ENCODE measurements around the gene B4GALNT2. TPM values are rescaled to one million over a fixed set of nuclear protein-coding genes. Genes with fewer than 3 reads are reported as not detected.
A peak's percentile ranks its signal among the peaks of the same experiment; 100 is the strongest.

Gene B4GALNT2
- total and polyA plus RNA-seq, 2 of the 8 experiments (the other 6 are each of a cell fraction or from before 2014, with no cell fraction given) = not detected

DNA sequence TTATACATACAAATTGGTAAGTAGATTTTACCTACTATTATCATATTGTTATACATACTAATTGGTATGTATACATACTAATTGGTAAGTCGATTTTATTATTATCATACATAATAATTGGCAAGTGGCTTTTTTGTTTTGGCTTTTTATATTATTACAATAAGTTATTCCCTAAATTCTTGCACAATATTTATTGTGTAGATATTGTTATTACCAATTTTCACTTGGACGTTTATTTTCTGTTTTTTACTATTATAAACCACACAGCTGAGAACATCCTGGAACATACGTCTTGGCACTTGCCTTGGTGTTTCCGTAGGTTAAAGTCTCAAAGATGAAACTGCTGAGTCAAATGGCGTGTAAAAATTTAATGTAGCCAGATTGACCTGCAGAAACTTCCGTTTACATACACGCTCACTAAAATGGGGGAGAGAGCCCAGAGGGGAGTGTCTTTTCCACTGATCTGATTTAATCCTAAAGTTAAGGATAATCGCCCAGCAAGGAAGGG is 58.9 kb downstream of the B4GALNT2 start:
- H2BK20ac ChIP-seq (ENCODE audit: low read length) = no peak overlapping the region
- H3K14ac ChIP-seq (ENCODE audit: insufficient read length) = no peak overlapping the region
- H3K23me2 ChIP-seq (ENCODE audit: low read depth, low read length) = peaks cover 13% of the 10 kb centered on the region
- TF ChIP-seq, protein P1, sequence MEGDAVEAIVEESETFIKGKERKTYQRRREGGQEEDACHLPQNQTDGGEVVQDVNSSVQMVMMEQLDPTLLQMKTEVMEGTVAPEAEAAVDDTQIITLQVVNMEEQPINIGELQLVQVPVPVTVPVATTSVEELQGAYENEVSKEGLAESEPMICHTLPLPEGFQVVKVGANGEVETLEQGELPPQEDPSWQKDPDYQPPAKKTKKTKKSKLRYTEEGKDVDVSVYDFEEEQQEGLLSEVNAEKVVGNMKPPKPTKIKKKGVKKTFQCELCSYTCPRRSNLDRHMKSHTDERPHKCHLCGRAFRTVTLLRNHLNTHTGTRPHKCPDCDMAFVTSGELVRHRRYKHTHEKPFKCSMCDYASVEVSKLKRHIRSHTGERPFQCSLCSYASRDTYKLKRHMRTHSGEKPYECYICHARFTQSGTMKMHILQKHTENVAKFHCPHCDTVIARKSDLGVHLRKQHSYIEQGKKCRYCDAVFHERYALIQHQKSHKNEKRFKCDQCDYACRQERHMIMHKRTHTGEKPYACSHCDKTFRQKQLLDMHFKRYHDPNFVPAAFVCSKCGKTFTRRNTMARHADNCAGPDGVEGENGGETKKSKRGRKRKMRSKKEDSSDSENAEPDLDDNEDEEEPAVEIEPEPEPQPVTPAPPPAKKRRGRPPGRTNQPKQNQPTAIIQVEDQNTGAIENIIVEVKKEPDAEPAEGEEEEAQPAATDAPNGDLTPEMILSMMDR (IDR thresholded peaks at IDR 0.05; ENCODE audit: control extremely low read depth in 1 of 3, insufficient read depth in 1 of 3, low read depth in 1 of 3, low read length in 3 of 3) = peak in 1 of 3 experiments; percentile 8; a peak in 1 of 4 replicates
- no peak for TF ChIP-seq BRCA1 (IDR thresholded peaks at IDR 0.05; ENCODE audit: low read depth, low read length)
- DNase-seq (ENCODE audit: low read depth in 1 of 2, low spot score in 2 of 2) (no peak), FAIRE-seq (no peak)
- H3K4me1 ChIP-seq (replicated peaks in 1 of 4; ENCODE audit: control insufficient read depth in 3 of 4, insufficient read depth in 4 of 4, low read length in 3 of 4) = peaks cover 0 to 3% (median 1%) of the 10 kb centered on the region in 4 experiments; a peak in 1 of 7 replicates
- H3K23ac ChIP-seq (ENCODE audit: insufficient read length) = no peak overlapping the region
- H3K36me3 ChIP-seq (ENCODE audit: control insufficient read depth in 2 of 4, insufficient read depth in 4 of 4, low read length in 3 of 4) = no peaks in the 10 kb centered on the region
- peak overlapping the region; percentile 56 to 88 (median 72); a peak in 6 of 7 replicates for H3K9ac ChIP-seq (replicated peaks in 1 of 4; ENCODE audit: extremely low read depth in 1 of 4, low read depth in 3 of 4, low read length in 3 of 4)
- ChIA-PET POLR2A (ENCODE audit: partially characterized antibody) (interaction anchor here (1.2 to 3.8 kb wide), 6 partner anchors 8 to 196 kb away, joined by 3 to 13 read pairs (median 6); partner anchors contain the start of gene PHOSPHO1), CTCF (ENCODE audit: partially characterized antibody) (interaction anchor here (0.6 to 1.5 kb wide), 7 partner anchors 10 to 99 kb away, joined by 3 to 7 read pairs (median 4); no protein-coding TSS in a partner anchor)
- no peaks in the 10 kb centered on the region for H3K79me1 ChIP-seq (ENCODE audit: low read depth, low read length)
- peak overlapping the region; percentile 78 to 97 (median 95) for H3K4me3 ChIP-seq (ENCODE audit: extremely low read depth in 1 of 4, insufficient read depth in 2 of 4, low read depth in 3 of 4, low read length in 4 of 4)
- 0 out of 2 replicates have a peak overlapping the region, but pooled peaks have one; percentile 95 for H2BK5ac ChIP-seq (ENCODE audit: low read depth, low read length)
- H2AK5ac ChIP-seq (ENCODE audit: low read depth, low read length) = no peak overlapping the region
- H4K20me1 ChIP-seq (replicated peaks in 1 of 2; ENCODE audit: control insufficient read depth in 1 of 2, insufficient read depth in 2 of 2, low read length in 2 of 2) = no peaks in the 10 kb centered on the region
- no peak overlapping the region; the same call in 1 of the 2 replicates for H2BK15ac ChIP-seq (ENCODE audit: low read length)
- H4K91ac ChIP-seq (replicated peaks; ENCODE audit: insufficient read length, low read length) = peak overlapping the region; percentile 87
- 10% methylated on average over 8 of the region's 8 CpGs; no CpG with 5 or more reads in 1 of the 2 experiments for WGBS, 2 experiments (ENCODE audit: extremely low coverage in 1 of 2, insufficient coverage in 1 of 2, insufficient read length in 1 of 2, insufficient replicate concordance in 2 of 2, low coverage in 1 of 2, low lambda C conversion rate in 2 of 2, missing lambda C conversion rate in 1 of 2)
- no peak overlapping the region; the same call in 1 of the 2 replicates for H2BK12ac ChIP-seq (ENCODE audit: low read depth, low read length)
- no peaks in the 10 kb centered on the region for H3K79me2 ChIP-seq (ENCODE audit: control insufficient read depth in 1 of 2, insufficient read depth in 2 of 2, low read length in 2 of 2)
- peak overlapping the region; percentile 86 to 99 for H3K4me2 ChIP-seq (ENCODE audit: insufficient read depth in 1 of 2, low read depth in 2 of 2, low read length in 2 of 2)
- no peaks in the 10 kb centered on the region for H3K27me3 ChIP-seq (replicated peaks in 1 of 4; ENCODE audit: control insufficient read depth in 3 of 4, extremely low read depth in 1 of 4, insufficient read depth in 3 of 4, low read length in 3 of 4)
- H4K5ac ChIP-seq (ENCODE audit: insufficient read length, low read depth, low read length) = no peak overlapping the region
- no peaks in the 10 kb centered on the region for H3K9me3 ChIP-seq (ENCODE audit: insufficient read depth in 2 of 2, low read depth in 1 of 2, low read length in 1 of 2)
- no peak overlapping the region for H4K8ac ChIP-seq (ENCODE audit: extremely low read depth, insufficient read depth, low read length)
- H2BK120ac ChIP-seq (replicated peaks; ENCODE audit: low read depth, low read length) = no peak overlapping the region
- peak overlapping the region; percentile 82; the same call in 1 of the 2 replicates for H3K27ac ChIP-seq (ENCODE audit: low read depth, low read length)
- no peak overlapping the region for H3K4ac ChIP-seq (replicated peaks; ENCODE audit: insufficient read length, low read depth, low read length)
- peak overlapping the region; percentile 96; the same call in 1 of the 2 replicates for H3K18ac ChIP-seq (ENCODE audit: extremely low read depth, low read length)
- H2AFZ ChIP-seq (ENCODE audit: low read length) = peak overlapping the region; percentile 79
- no peak overlapping the region for H3K56ac ChIP-seq (replicated peaks; ENCODE audit: insufficient read length, low read depth, low read length)
